ENCODE data around the gene SLC22A23.

DNA sequence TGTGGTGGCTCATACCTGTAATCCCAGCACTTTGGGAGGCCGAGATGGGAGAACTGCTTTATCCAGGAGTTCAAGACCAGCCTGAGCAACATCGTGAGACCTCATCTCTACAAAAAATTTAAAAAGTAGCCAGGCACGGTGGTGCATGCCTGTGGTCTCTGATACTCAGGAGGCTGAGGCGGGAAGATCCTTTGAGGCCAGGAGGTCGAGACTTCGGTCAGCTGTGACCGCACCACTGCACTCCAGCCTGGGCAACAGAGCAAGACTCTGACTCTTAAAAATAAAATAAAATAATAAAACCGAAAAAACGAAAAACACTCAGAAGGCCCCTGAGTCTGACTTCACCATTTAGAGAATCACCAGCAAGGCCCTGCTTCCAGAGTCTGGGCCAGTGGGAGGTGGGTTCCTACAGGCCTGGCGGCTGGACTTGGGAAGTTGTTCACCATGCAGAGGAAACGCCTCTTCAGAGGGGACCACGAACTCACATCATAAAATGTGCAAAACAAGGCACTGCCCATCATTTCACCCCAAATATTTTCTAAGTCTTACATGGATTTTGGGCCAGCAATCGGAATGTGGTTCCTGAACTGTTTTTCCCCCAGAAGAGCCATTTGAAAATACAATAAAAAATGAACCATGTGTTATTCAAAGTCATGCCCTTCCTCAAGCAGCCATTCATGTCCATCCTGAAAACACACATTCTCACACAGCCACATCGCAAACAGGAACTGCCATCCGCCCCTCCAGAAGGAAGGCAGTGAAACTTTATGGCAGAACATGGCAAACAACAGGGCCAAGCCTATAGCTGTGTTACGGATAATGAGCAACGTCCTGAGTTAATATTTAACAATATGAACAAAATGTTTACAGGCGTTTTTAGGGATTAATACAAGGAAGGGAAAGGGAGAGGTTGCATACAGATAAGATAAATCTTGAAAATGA lies 57.8 kb downstream of the SLC22A23 start:
- TF ChIP-seq EP300 (IDR thresholded peaks at IDR 0.05): no peak
- no peak for TF ChIP-seq POLR2A (IDR thresholded peaks at IDR 0.05; ENCODE audit: low read depth)
- no peak for TF ChIP-seq CTCF (IDR thresholded peaks at IDR 0.05)

Data from esophagus muscularis mucosa (tissue), 4 donors.